Measurements from ENCODE around the gene UQCRC1.
A peak's percentile ranks its signal among the peaks of the same experiment; 100 is the strongest.

The UQCRC1 gene

DNA sequence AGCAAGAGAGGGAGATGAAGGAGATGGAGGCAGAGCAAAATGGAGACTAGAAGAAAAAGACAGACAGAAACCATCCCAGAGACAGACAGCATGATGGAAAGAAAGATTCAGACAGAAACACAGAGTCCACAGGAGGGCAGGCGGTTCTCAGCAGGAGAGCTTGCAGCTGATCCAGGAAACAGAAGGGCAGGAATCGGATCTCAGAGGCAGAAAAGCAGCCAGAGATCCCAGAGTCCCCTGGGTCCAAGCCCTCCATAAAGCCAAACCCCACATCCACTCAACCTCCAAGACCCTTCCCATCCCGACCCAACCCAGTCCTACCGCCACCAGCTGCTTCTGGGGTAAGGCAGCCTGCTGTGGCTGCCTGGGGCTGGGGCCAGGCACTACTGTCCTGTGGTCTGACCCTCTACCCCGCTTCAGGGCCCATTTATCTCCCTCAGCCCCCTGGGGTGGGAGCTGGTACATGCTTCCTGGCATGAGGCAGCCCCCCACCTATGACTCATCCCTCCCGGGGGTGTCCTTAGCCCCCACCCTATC lies 46.0 kb downstream of the UQCRC1 start, which contains the start of gene UCN2:
Gene UCN2, minus strand, starts transcription at position 400 of the 537 bp plus-strand sequence. CDS start 657 bp downstream, outside the sequence.
- Histone ChIP-seq H3K9me2 (ENCODE audit: low read depth, low read length) (no peaks in the 10 kb centered on the region), H3K79me2 (ENCODE audit: insufficient read depth, low read length) (no peaks in the 10 kb centered on the region), H3K27ac (ENCODE audit: low read depth, low read length, poor library complexity, severe bottlenecking) (no peak within 1 kb of the TSS), H3K9me3 (ENCODE audit: low read length) (no peaks in the 10 kb centered on the region), H3F3A (ENCODE audit: insufficient read depth, low read length) (no peaks in the 10 kb centered on the region), H3K4me1 (ENCODE audit: insufficient read depth, low read length, severe bottlenecking) (peaks cover 14% of the 10 kb centered on the region), H3K4me2 (ENCODE audit: low read length) (no peak within 1 kb of the TSS), H2AFZ (ENCODE audit: low read length) (no peak within 1 kb of the TSS), H3K27me3 (ENCODE audit: insufficient read depth, low read length) (no peaks in the 10 kb centered on the region; the same call in none of the 2 replicates), H3K9ac (ENCODE audit: low read length) (no peak within 1 kb of the TSS), H3K4me3 (ENCODE audit: low read depth, low read length, poor library complexity, severe bottlenecking) (no peak within 1 kb of the TSS), H4K20me1 (ENCODE audit: insufficient read depth, low read length) (no peaks in the 10 kb centered on the region), H3K36me3 (ENCODE audit: insufficient read depth, low read length) (no peaks in the 10 kb centered on the region)
- no peak for TF ChIP-seq EZH2 (IDR thresholded peaks at IDR 0.05; ENCODE audit: borderline replicate concordance, low read length)

DNA sequence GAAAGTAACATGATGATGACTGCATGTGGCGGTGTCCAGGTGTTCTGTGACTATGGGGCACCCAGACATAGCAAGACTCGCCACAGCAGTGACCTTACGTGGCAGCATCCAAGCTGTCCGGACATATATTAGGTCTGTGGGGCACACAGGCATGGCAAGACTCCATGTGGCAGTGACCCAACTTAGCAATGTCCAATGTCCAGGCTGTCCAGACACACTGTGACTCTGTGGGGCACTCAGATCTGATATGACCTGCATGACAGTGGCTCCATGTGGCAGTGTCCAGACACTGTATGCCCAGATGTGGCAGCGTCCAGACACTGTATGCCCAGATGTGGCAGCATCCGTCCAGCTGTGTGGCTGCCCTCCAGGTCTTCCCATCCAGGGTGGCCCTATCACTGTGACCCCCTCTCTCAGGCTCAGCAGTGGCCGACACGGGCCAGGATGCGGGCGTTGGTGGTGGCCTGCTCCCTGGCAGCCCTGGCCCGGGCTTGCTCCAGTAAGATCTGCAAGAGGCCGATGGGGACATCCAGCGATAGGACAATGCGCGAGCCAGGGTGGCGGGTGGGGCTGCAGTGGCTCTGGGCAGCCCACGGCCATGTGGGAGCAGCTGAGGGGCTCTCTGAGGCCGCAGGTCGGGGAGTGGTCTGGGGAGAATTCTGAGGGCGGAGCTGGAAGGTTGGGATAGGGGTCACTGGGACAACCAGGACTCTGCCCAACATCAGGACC lies 46.9 kb downstream of the UQCRC1 start:
- no peaks in the 10 kb centered on the region for H4K20me1 ChIP-seq (ENCODE audit: insufficient read depth, low read length)
- H3K27me3 ChIP-seq (ENCODE audit: insufficient read depth, low read length), result no peaks in the 10 kb centered on the region; the same call in none of the 2 replicates
- no peak overlapping the region for H3K27ac ChIP-seq (ENCODE audit: low read depth, low read length, poor library complexity, severe bottlenecking)
- no peak overlapping the region for H3K4me2 ChIP-seq (ENCODE audit: low read length)
- H3K9me3 ChIP-seq (ENCODE audit: low read length), result no peaks in the 10 kb centered on the region
- no peaks in the 10 kb centered on the region for H3K79me2 ChIP-seq (ENCODE audit: insufficient read depth, low read length)
- H3K9ac ChIP-seq (ENCODE audit: low read length), result no peak overlapping the region
- no peaks in the 10 kb centered on the region for H3F3A ChIP-seq (ENCODE audit: insufficient read depth, low read length)
- TF ChIP-seq, protein P1, sequence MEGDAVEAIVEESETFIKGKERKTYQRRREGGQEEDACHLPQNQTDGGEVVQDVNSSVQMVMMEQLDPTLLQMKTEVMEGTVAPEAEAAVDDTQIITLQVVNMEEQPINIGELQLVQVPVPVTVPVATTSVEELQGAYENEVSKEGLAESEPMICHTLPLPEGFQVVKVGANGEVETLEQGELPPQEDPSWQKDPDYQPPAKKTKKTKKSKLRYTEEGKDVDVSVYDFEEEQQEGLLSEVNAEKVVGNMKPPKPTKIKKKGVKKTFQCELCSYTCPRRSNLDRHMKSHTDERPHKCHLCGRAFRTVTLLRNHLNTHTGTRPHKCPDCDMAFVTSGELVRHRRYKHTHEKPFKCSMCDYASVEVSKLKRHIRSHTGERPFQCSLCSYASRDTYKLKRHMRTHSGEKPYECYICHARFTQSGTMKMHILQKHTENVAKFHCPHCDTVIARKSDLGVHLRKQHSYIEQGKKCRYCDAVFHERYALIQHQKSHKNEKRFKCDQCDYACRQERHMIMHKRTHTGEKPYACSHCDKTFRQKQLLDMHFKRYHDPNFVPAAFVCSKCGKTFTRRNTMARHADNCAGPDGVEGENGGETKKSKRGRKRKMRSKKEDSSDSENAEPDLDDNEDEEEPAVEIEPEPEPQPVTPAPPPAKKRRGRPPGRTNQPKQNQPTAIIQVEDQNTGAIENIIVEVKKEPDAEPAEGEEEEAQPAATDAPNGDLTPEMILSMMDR (IDR thresholded peaks at IDR 0.05; ENCODE audit: low read length), result no peak
- TF ChIP-seq EZH2 (IDR thresholded peaks at IDR 0.05; ENCODE audit: borderline replicate concordance, low read length), result no peak
- no peak overlapping the region for H3K4me3 ChIP-seq (ENCODE audit: low read depth, low read length, poor library complexity, severe bottlenecking)
- H3K9me2 ChIP-seq (ENCODE audit: low read depth, low read length), result no peaks in the 10 kb centered on the region
- peaks cover 20% of the 10 kb centered on the region for H3K4me1 ChIP-seq (ENCODE audit: insufficient read depth, low read length, severe bottlenecking)
- no peak overlapping the region for H2AFZ ChIP-seq (ENCODE audit: low read length)
- no peaks in the 10 kb centered on the region for H3K36me3 ChIP-seq (ENCODE audit: insufficient read depth, low read length)

DNA sequence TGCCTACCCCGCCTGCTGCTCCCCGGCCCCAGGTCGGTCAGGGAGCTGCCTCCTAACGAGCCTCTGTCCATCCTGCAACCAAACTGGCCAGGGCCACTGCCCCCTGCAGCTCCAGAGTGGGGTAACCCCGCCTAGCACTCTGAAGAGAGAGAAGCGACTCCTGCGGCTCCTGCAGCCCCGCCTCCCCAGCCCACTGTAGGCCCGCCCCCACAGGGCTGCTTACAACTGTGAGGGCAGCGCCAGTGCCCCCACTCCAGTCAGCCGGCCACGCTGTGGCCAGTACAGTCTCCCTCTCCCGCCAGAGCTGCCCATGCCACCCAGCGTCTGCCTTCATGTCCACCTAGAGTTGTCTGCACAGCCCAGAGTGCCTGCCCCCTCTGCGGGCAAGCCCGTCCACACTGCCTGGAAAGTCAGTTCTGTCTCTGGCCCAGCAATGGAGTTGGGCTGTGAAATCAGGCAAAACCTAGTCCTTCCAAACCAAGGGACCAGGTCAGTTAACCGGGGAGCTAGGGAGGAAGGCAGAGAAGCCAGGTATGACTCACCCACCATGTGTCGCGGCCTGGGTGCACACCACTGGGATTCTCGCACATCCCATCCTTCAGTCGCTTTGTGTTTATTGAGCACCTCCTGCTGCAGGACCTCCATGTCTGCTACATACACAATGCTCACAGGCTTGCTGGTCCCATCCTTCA lies 48.3 kb downstream of the UQCRC1 start:
- H3K4me2 ChIP-seq (ENCODE audit: low read length), result peak overlapping the region; percentile 32; the same call in 1 of the 2 replicates
- H3K27me3 ChIP-seq (ENCODE audit: insufficient read depth, low read length), result no peaks in the 10 kb centered on the region; the same call in none of the 2 replicates
- no peaks in the 10 kb centered on the region for H3K9me2 ChIP-seq (ENCODE audit: low read depth, low read length)
- TF ChIP-seq, protein P1 (IDR thresholded peaks at IDR 0.05; ENCODE audit: low read length), result peak; percentile 12; the same call in 1 of the 2 replicates
- TF ChIP-seq EZH2 (IDR thresholded peaks at IDR 0.05; ENCODE audit: borderline replicate concordance, low read length), result no peak
- no peaks in the 10 kb centered on the region for H3K9me3 ChIP-seq (ENCODE audit: low read length)
- no peak overlapping the region; the same call in 1 of the 2 replicates for H3K9ac ChIP-seq (ENCODE audit: low read length)
- no peaks in the 10 kb centered on the region for H4K20me1 ChIP-seq (ENCODE audit: insufficient read depth, low read length)
- H3K4me1 ChIP-seq (ENCODE audit: insufficient read depth, low read length, severe bottlenecking), result peaks cover 27% of the 10 kb centered on the region
- H3K27ac ChIP-seq (ENCODE audit: low read depth, low read length, poor library complexity, severe bottlenecking), result no peak overlapping the region
- no peaks in the 10 kb centered on the region for H3F3A ChIP-seq (ENCODE audit: insufficient read depth, low read length)
- no peaks in the 10 kb centered on the region for H3K36me3 ChIP-seq (ENCODE audit: insufficient read depth, low read length)
- no peak overlapping the region for H3K4me3 ChIP-seq (ENCODE audit: low read depth, low read length, poor library complexity, severe bottlenecking)
- no peak overlapping the region for H2AFZ ChIP-seq (ENCODE audit: low read length)
- H3K79me2 ChIP-seq (ENCODE audit: insufficient read depth, low read length), result no peaks in the 10 kb centered on the region
